ENCODE measurements around the gene CYP4B1.

- no peak for TF ChIP-seq POLR2A (IDR thresholded peaks at IDR 0.05)
- TF ChIP-seq CTCF (IDR thresholded peaks at IDR 0.05), result no peak
Measured at GRCh38 chr1:46770541-46770940, 28.3 kb upstream of the CYP4B1 start.

Data from body of pancreas (tissue), 4 donors.